DOHH2 (cell line): ENCODE data around the gene TTBK2.

Source experiments
- H3F3A ChIP-seq: fragments of 200-600 bp; sonication (generic), shearing (Covaris generic); 2 replicates; pipeline ENCODE4 v1.6.0; 2016; ENCODE audit warnings: antibody characterized with exemption, mild to moderate bottlenecking; ENCODE audit not compliant: control insufficient read depth, insufficient read depth
- H3K27ac ChIP-seq: fragments of 200-600 bp; sonication (generic); 2 replicates; pipeline ENCODE4 v1.5.1; 2014; ENCODE audit warnings: low read depth, mild to moderate bottlenecking, low read length, moderate library complexity
- H3K27me3 ChIP-seq: fragments of 200-600 bp; sonication (generic); 2 replicates; pipeline ENCODE4 v1.6.1; 2014; ENCODE audit warnings: mild to moderate bottlenecking, low read length, mixed read lengths; ENCODE audit not compliant: control insufficient read depth
- H3K36me3 ChIP-seq: fragments of 200-600 bp; sonication (generic); 2 replicates; pipeline ENCODE4 v1.6.1; 2014; ENCODE audit warnings: mild to moderate bottlenecking, low read length, moderate library complexity, mixed read lengths; ENCODE audit not compliant: control insufficient read depth
- H3K4me1 ChIP-seq: fragments of 200-600 bp; sonication (generic); 2 replicates; pipeline ENCODE4 v1.6.1; 2014; ENCODE audit warnings: mild to moderate bottlenecking, low read length, mixed read lengths; ENCODE audit not compliant: control insufficient read depth
- H3K4me2 ChIP-seq: fragments of 200-600 bp; sonication (generic); 2 replicates; pipeline ENCODE4 v1.6.0; 2014; ENCODE audit warnings: mild to moderate bottlenecking, low read length, moderate library complexity
- H3K4me3 ChIP-seq: fragments of 200-600 bp; sonication (generic); 2 replicates; pipeline ENCODE4 v1.5.1; 2014; ENCODE audit warnings: mild to moderate bottlenecking, low read length, mixed read lengths
- H3K79me2 ChIP-seq: fragments of 200-600 bp; sonication (generic); 2 replicates; pipeline ENCODE4 v1.6.1; 2014; ENCODE audit warnings: mild to moderate bottlenecking, low read length, mixed read lengths; ENCODE audit not compliant: control insufficient read depth
- H3K9me2 ChIP-seq: fragments of 200-600 bp; sonication (generic); replicated peaks from 2 replicates; pipeline ENCODE4 v1.6.1; 2014; ENCODE audit warnings: mild to moderate bottlenecking, low read length, mixed read lengths; ENCODE audit not compliant: control insufficient read depth
- H3K9me3 ChIP-seq: fragments of 200-600 bp; sonication (generic); 2 replicates; pipeline ENCODE4 v1.6.1; 2014; ENCODE audit warnings: antibody characterized with exemption, low read length, mixed read lengths; ENCODE audit not compliant: control insufficient read depth, insufficient read depth
- H4K20me1 ChIP-seq: fragments of 200-600 bp; sonication (generic); 2 replicates; pipeline ENCODE4 v1.6.0; 2014; ENCODE audit warnings: low read depth, mild to moderate bottlenecking, antibody characterized with exemption, low read length, moderate library complexity; ENCODE audit not compliant: control insufficient read depth, insufficient read depth
- EZH2phosphoT487 ChIP-seq: fragments of 200-600 bp; sonication (generic); IDR thresholded peaks from 2 replicates; pipeline ENCODE4 v1.6.1; 2017; ENCODE audit warnings: borderline replicate concordance, mild to moderate bottlenecking, antibody characterized with exemption, low read length, moderate library complexity, mixed read lengths
- TF ChIP-seq, protein P1 (sequence below): fragments of 200-600 bp; sonication (generic); IDR thresholded peaks from one replicate; pipeline ENCODE4 v1.5.1; 2014; ENCODE audit warnings: antibody characterized with exemption, mild to moderate bottlenecking, low read depth, low read length; ENCODE audit not compliant: poor library complexity, severe bottlenecking

Gene TTBK2

DNA sequence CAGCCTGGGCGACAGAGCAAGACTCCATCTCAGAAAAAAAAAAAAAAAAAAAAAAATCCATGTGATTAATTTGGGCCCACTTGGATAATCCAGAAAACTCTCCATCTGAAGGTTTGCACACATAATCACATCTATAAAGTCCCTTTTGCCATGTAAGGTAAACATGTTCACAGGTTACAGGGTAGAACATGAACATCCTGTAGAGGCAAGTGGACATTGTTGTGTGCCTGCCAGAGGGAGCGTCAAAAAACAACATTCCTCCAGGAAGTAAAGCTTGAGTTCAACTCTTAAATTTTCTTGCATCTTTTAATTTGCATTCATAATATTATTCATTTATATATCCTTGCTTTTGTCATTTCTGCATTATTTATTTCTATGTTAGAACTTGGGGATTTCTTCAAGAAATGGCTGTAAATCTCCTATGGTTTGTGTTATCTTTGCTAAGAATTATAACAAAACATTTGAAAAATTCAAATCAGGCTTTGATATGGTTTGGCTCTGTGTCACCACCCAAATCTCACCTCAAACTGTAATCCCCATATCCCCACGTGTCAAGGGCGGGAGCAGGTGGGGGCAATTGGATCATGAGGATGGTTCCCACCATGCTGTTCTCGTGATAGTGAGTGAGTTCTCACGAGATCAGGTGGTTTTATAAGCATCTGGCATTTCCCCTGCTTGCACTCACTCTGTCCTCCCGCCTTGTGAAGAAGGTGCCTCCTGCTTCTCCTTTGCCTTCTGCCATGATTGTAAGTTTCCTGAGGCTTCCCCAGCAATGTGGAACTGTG is 11.3 kb upstream of the TTBK2 start:
- Histone ChIP-seq H3K4me1 (no peaks in the 10 kb centered on the region), H3K36me3 (no peaks in the 10 kb centered on the region), H3K79me2 (no peaks in the 10 kb centered on the region), H3K9me3 (no peaks in the 10 kb centered on the region), H4K20me1 (no peaks in the 10 kb centered on the region), H3K27ac (no peak overlapping the region), H3K27me3 (no peaks in the 10 kb centered on the region), H3K9me2 (no peaks in the 10 kb centered on the region), H3F3A (no peaks in the 10 kb centered on the region), H3K4me3 (no peak overlapping the region), H3K4me2 (no peak overlapping the region)
- TF ChIP-seq, protein P1, sequence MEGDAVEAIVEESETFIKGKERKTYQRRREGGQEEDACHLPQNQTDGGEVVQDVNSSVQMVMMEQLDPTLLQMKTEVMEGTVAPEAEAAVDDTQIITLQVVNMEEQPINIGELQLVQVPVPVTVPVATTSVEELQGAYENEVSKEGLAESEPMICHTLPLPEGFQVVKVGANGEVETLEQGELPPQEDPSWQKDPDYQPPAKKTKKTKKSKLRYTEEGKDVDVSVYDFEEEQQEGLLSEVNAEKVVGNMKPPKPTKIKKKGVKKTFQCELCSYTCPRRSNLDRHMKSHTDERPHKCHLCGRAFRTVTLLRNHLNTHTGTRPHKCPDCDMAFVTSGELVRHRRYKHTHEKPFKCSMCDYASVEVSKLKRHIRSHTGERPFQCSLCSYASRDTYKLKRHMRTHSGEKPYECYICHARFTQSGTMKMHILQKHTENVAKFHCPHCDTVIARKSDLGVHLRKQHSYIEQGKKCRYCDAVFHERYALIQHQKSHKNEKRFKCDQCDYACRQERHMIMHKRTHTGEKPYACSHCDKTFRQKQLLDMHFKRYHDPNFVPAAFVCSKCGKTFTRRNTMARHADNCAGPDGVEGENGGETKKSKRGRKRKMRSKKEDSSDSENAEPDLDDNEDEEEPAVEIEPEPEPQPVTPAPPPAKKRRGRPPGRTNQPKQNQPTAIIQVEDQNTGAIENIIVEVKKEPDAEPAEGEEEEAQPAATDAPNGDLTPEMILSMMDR: no peak
- no peak for TF ChIP-seq EZH2phosphoT487

DNA sequence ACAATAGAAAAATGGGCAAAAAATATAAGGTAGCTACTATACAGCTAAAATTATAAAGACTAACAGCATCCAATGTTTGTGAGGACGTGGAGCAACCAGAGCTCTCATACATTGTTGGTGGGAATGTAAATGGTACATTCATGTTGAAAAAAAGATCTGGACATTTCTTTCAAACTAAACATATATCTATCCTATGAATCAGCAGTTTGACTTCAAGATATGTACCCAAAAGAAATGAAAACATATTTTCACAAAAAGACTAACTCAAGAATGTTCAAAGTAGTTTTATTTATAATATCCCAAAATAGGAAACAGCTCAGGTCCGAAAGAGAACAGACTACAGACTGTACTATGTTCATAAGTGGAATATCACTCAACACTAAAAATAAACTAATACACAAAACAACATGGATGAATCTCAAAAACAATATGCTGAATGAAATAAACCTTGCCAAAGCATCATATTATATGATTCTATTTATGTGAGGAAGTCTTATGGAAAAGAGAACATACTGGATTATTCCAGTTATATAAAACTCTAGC is 8.8 kb upstream of the TTBK2 start:
- Histone ChIP-seq H3K27me3 (no peaks in the 10 kb centered on the region), H3K9me2 (no peaks in the 10 kb centered on the region), H3K4me2 (no peak overlapping the region), H3K27ac (no peak overlapping the region), H3K4me3 (no peak overlapping the region), H3K4me1 (no peaks in the 10 kb centered on the region), H3K79me2 (no peaks in the 10 kb centered on the region), H3F3A (peaks cover under 1% of the 10 kb centered on the region; the same call in 1 of the 2 replicates), H3K36me3 (no peaks in the 10 kb centered on the region), H4K20me1 (no peaks in the 10 kb centered on the region), H3K9me3 (no peaks in the 10 kb centered on the region)
- no peak for TF ChIP-seq EZH2phosphoT487

DNA sequence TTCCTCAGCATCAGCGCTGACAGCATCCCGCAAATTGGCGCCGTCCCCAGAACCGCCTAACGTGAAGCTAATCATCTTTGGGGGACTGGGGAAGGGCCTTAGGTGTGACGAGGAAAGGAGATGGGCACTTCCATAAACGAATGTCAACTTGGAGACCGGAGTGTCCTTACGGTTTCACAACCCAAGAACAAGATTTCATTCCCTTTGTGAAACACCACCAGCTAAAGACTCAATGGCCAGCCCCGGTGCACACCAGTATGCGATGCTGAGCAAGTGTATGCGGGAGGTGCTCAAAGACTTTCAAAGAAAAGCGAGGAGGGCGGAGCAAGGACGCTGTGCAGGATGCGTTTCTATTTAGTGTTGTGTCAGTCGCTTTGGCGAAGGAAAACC is 759 bp upstream of the TTBK2 start:
- Histone ChIP-seq H3K36me3 (no peaks in the 10 kb centered on the region), H3K4me3 (peak overlapping the region; percentile 99), H3F3A (peaks cover 14% of the 10 kb centered on the region), H3K9me2 (no peaks in the 10 kb centered on the region), H3K9me3 (no peaks in the 10 kb centered on the region), H3K4me1 (peaks cover 47% of the 10 kb centered on the region), H3K4me2 (peak overlapping the region; percentile 100), H4K20me1 (0 out of 2 replicates have a peak, but pooled peaks cover 6% of the 10 kb centered on the region), H3K79me2 (peaks cover 42% of the 10 kb centered on the region), H3K27ac (no peak overlapping the region), H3K27me3 (no peaks in the 10 kb centered on the region)
- TF ChIP-seq, protein P1: no peak
- no peak for TF ChIP-seq EZH2phosphoT487

GRCh38 chr15:42919799-42920518 is 619 bp downstream of the TTBK2 start:
- Histone ChIP-seq H3K4me3 (peak overlapping the region; percentile 99), H3K9me3 (no peaks in the 10 kb centered on the region), H3K79me2 (peaks cover 56% of the 10 kb centered on the region), H3K36me3 (no peaks in the 10 kb centered on the region), H3K4me1 (peaks cover 61% of the 10 kb centered on the region), H3K27me3 (no peaks in the 10 kb centered on the region), H4K20me1 (0 out of 2 replicates have a peak, but pooled peaks cover 6% of the 10 kb centered on the region), H3F3A (peaks cover 19% of the 10 kb centered on the region), H3K27ac (peak overlapping the region; percentile 40), H3K4me2 (peak overlapping the region; percentile 100), H3K9me2 (no peaks in the 10 kb centered on the region)
- no peak for TF ChIP-seq EZH2phosphoT487
- TF ChIP-seq, protein P1: no peak
